GM12872 (cell line): ENCODE measurements around the gene KMT2D.

Source experiments
- CTCF ChIP-seq: IDR thresholded peaks from 3 replicates; pipeline ENCODE4 v1.5.1; 2011; ENCODE audit warnings: low read depth, mild to moderate bottlenecking, low read length, moderate library complexity; ENCODE audit not compliant: insufficient read depth

KMT2D gene

GRCh38 chr12:49041036-49041880, 19.3 kb downstream of the KMT2D start:
- no peak for TF ChIP-seq CTCF

GRCh38 chr12:49040364-49040855, 20.2 kb downstream of the KMT2D start:
- no peak for TF ChIP-seq CTCF

- no peak for TF ChIP-seq CTCF
Observed at GRCh38 chr12:49039421-49040363, 20.9 kb downstream of the KMT2D start.

GRCh38 chr12:49038291-49038955, 22.2 kb downstream of the KMT2D start:
- no peak for TF ChIP-seq CTCF

GRCh38 chr12:49037947-49038237, 22.7 kb downstream of the KMT2D start:
- TF ChIP-seq CTCF: no peak

GRCh38 chr12:49037111-49037946, 23.3 kb downstream of the KMT2D start:
- TF ChIP-seq CTCF: no peak
